Panc1 (cell line): Measurements from ENCODE around the gene CBX2. TPM values are rescaled to one million over a fixed set of nuclear protein-coding genes. Genes with fewer than 3 reads are reported as not detected.
A peak's percentile ranks its signal among the peaks of the same experiment; 100 is the strongest.

Experiments
- ATAC-seq: fragments of 200-7000 bp; cut with Tn5 transposase; 2 replicates; pipeline ENCODE4 v1.9.1; 2020; ENCODE audit warnings: mild to moderate bottlenecking, moderate library complexity
- BruUV-seq: library from RNA; stranded (reverse); fragments of 400-500 nt; replicated peaks from 2 replicates; lab custom pipeline; 2021; lab: Mats Ljungman, UMichigan
- CTCF ChIA-PET: fragments of 300-600 bp; sonication (Branson Sonifier 250); formaldehyde crosslinking; loops from one replicate; lab custom pipeline; 2022; ENCODE audit warnings: antibody characterized with exemption; lab: Charles Lee
- POLR2A ChIA-PET: fragments of 300-600 bp; sonication (Branson Sonifier 250); formaldehyde crosslinking; loops from one replicate; lab custom pipeline; 2022; ENCODE audit warnings: antibody characterized with exemption; lab: Charles Lee
- DNase-seq: peaks from one replicate; pipeline ENCODE4 v3.0.0-alpha.2; 2010; ENCODE audit warnings: low read depth, low spot score
- H3K27ac ChIP-seq: 2 replicates; pipeline ENCODE4 v1.5.1; 2011; ENCODE audit warnings: mild to moderate bottlenecking, low read length, inconsistent platforms
- H3K27me3 ChIP-seq: fragments of 200-500 bp; sonication (Bioruptor generic); 2 replicates; pipeline ENCODE4 v1.6.0; 2014; ENCODE audit warnings: low read length, inconsistent platforms; ENCODE audit not compliant: control insufficient read depth, insufficient read depth
- H3K36me3 ChIP-seq: fragments of 200-500 bp; sonication (Bioruptor generic); 2 replicates; pipeline ENCODE4 v1.5.1; 2014; ENCODE audit warnings: inconsistent platforms, mild to moderate bottlenecking, low read length, moderate library complexity; ENCODE audit not compliant: control insufficient read depth, insufficient read depth
- H3K4me1 ChIP-seq: 2 replicates; pipeline ENCODE4 v1.5.1; 2011; ENCODE audit warnings: inconsistent platforms, mild to moderate bottlenecking, low read length, moderate library complexity; ENCODE audit not compliant: control insufficient read depth, insufficient read depth
- H3K4me3 ChIP-seq, 2 experiments: 2 replicates each; pipeline ENCODE4 v1.5.1; 2011 to 2012; ENCODE audit warnings: low read depth in 2 of 2, low read length in 2 of 2, mild to moderate bottlenecking in 2 of 2, inconsistent platforms in 1 of 2, moderate library complexity in 1 of 2
- H3K9me3 ChIP-seq: fragments of 200-500 bp; sonication (Bioruptor generic); 2 replicates; pipeline ENCODE4 v1.5.1; 2014; ENCODE audit warnings: low read depth, mild to moderate bottlenecking, inconsistent platforms, low read length, moderate library complexity; ENCODE audit not compliant: control insufficient read depth, insufficient read depth
- POLR2AphosphoS5 ChIP-seq: IDR thresholded peaks from 2 replicates; pipeline ENCODE4 v1.6.1; 2012; ENCODE audit warnings: mild to moderate bottlenecking, low read depth, low read length, moderate library complexity
- SIN3A ChIP-seq: IDR thresholded peaks from 2 replicates; pipeline ENCODE4 v1.6.1; 2012; ENCODE audit warnings: low read depth, mild to moderate bottlenecking, low read length, moderate library complexity, borderline replicate concordance; ENCODE audit not compliant: insufficient read depth
- TCF7L2 ChIP-seq: IDR thresholded peaks from 2 replicates; pipeline ENCODE4 v1.6.1; 2011; ENCODE audit warnings: mild to moderate bottlenecking, low read depth, low read length, inconsistent platforms
- in situ Hi-C: cut with HindIII; loops from 2 replicates; pipeline ENCODE4 v1.10.0; 2016; ENCODE audit warnings: low sequenced_read_pairs, low pct_unique_long_range_greater_than_20kb
- intact Hi-C: fragments of 100-400 bp; cut with micrococcal nuclease; formaldehyde crosslinking; loops from one replicate; pipeline ENCODE4 v1.10.0; 2022; ENCODE audit not compliant: unreplicated experiment
- total RNA-seq: library from RNA; stranded (reverse); gene quantifications from one replicate; pipeline ENCODE4 v1.2.1, GENCODE V29; 2021; ENCODE audit not compliant: unreplicated experiment
- TF ChIP-seq, protein P1 (sequence below): fragments of 450-650 bp; IDR thresholded peaks from 2 replicates; pipeline ENCODE4 v1.5.1; 2017; ENCODE audit warnings: mild to moderate bottlenecking
- TF ChIP-seq, protein P2 (sequence below), 2 experiments: IDR thresholded peaks; 2 replicates each; pipeline ENCODE4 v1.6.1; 2011 to 2012; ENCODE audit warnings: low read depth in 2 of 2, control low read depth in 1 of 2, low read length in 1 of 2, mild to moderate bottlenecking in 1 of 2, moderate library complexity in 1 of 2; ENCODE audit not compliant: insufficient read depth in 1 of 2

Gene CBX2
- total RNA-seq, 1 experiment from 2014 or later = 9.0 TPM

DNA sequence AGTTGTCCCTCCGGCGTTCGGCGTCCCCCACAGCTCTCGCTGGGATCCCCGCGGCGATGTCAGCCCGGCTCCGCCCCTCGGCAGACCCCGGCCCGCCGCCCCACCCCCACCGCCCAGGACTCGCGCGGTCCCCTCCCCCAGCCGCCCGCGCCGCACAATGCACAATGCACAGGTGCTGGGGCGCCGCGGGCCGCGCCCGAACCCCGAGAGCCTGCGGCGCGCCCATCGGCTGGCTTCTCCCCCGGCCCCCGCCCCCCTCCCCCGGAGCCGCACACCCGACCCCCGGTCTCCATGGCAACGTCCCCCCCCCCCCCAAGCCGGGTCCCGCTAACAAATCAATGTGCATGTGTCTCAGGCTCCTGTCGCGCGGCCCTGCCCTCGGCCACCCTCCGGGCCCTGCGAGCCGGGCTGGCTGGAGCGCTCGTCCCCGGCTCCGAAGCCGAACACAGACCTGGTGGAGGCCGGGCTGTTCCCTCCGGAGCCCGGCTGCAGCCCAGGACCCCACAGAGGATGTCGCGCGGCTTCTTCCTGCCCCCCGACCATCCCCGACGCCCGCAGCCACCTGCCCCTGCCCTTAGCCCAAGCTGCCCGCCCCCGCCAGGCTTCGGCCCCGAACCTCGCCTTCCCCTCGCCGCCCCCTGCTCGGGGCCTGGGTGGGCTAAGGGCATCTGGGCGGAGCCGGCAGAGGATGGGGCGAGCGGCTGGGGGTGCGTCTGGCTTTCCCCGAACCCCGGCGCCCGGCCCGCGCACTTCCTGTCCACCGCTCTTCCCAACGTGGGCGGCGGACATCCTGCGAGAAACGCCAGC is 19.7 kb downstream of the CBX2 start:
- peak overlapping the region; percentile 41 to 82 for H3K4me3 ChIP-seq
- peak overlapping the region; percentile 34; the same call in 1 of the 2 replicates for H3K27ac ChIP-seq
- ChIA-PET POLR2A (interaction anchor here (0.6 to 1.0 kb wide), 4 partner anchors 8 to 695 kb away, joined by 3 to 12 read pairs (median 3); no protein-coding TSS in a partner anchor), CTCF (interaction anchor here (0.5 to 1.3 kb wide), 9 partner anchors 9 to 196 kb away, joined by 3 to 4 read pairs (median 3); no protein-coding TSS in a partner anchor)
- intact Hi-C loops = no loop called here
- in situ Hi-C loops = loop anchor here (25.0 kb wide), 1 partner anchor 190 kb away; no protein-coding TSS in a partner anchor
- peak; percentile 22 for ATAC-seq
- peaks cover 48% of the 10 kb centered on the region for H3K4me1 ChIP-seq
- peaks cover 3% of the 10 kb centered on the region; the same call in 1 of the 2 replicates for H3K36me3 ChIP-seq
- TF ChIP-seq POLR2AphosphoS5 = no peak
- TF ChIP-seq, protein P1, sequence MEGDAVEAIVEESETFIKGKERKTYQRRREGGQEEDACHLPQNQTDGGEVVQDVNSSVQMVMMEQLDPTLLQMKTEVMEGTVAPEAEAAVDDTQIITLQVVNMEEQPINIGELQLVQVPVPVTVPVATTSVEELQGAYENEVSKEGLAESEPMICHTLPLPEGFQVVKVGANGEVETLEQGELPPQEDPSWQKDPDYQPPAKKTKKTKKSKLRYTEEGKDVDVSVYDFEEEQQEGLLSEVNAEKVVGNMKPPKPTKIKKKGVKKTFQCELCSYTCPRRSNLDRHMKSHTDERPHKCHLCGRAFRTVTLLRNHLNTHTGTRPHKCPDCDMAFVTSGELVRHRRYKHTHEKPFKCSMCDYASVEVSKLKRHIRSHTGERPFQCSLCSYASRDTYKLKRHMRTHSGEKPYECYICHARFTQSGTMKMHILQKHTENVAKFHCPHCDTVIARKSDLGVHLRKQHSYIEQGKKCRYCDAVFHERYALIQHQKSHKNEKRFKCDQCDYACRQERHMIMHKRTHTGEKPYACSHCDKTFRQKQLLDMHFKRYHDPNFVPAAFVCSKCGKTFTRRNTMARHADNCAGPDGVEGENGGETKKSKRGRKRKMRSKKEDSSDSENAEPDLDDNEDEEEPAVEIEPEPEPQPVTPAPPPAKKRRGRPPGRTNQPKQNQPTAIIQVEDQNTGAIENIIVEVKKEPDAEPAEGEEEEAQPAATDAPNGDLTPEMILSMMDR = no peak
- TF ChIP-seq, protein P2, sequence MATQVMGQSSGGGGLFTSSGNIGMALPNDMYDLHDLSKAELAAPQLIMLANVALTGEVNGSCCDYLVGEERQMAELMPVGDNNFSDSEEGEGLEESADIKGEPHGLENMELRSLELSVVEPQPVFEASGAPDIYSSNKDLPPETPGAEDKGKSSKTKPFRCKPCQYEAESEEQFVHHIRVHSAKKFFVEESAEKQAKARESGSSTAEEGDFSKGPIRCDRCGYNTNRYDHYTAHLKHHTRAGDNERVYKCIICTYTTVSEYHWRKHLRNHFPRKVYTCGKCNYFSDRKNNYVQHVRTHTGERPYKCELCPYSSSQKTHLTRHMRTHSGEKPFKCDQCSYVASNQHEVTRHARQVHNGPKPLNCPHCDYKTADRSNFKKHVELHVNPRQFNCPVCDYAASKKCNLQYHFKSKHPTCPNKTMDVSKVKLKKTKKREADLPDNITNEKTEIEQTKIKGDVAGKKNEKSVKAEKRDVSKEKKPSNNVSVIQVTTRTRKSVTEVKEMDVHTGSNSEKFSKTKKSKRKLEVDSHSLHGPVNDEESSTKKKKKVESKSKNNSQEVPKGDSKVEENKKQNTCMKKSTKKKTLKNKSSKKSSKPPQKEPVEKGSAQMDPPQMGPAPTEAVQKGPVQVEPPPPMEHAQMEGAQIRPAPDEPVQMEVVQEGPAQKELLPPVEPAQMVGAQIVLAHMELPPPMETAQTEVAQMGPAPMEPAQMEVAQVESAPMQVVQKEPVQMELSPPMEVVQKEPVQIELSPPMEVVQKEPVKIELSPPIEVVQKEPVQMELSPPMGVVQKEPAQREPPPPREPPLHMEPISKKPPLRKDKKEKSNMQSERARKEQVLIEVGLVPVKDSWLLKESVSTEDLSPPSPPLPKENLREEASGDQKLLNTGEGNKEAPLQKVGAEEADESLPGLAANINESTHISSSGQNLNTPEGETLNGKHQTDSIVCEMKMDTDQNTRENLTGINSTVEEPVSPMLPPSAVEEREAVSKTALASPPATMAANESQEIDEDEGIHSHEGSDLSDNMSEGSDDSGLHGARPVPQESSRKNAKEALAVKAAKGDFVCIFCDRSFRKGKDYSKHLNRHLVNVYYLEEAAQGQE (IDR thresholded peaks at IDR 0.05; ENCODE audit: insufficient read depth in 1 of 2, low read depth in 2 of 2, low read length in 1 of 2) = no peak
- TF ChIP-seq SIN3A = no peak
- no peak for TF ChIP-seq TCF7L2
- BruUV-seq = no TSS peak
- no peaks in the 10 kb centered on the region for H3K9me3 ChIP-seq
- no peak for DNase-seq
- no peaks in the 10 kb centered on the region for H3K27me3 ChIP-seq

DNA sequence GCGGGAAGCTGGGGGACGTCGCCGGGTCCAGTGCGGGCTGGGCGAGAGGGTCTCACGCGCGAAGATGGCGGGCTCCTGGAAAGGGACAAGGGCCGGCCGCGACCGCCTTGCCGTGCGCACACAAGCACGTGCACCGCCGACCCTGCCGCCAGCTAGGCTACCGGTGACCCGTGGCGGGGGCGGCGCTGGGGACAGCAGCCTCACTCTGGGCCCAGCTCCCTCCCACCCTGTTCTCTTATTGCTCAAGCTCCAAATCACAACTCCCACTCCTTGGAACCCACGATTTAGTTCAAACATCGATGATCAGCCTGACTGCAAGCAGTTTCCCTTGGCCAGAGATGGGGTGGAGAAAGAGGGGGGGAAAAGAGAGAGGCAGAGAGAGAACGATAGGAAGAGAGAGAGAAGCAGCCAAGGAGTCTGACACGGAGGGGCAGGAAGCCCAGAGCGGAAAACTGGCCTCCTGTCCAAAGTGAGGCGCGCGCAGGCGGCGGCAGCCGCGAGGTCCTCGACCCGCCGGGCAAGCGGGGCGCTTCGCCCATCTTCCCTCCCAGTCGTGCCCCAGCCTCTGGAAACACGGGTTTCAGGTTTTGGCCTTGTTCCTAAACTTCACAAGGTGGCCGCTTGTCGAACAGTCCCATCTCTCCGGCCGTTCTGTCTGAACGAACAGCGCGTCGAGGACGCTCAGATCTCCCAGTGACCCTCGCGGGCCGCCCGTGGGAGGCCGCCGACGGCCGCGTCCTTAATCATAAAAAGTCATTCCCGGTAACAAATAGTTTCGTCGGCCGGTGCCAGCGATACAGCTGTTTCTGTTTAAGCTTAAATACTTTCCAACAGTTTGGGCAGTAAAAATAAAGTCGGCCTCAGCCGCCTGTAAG is 20.6 kb downstream of the CBX2 start:
- H3K4me1 ChIP-seq = peaks cover 48% of the 10 kb centered on the region
- in situ Hi-C loops (loop anchor here (25.0 kb wide), 1 partner anchor 189 kb away; no protein-coding TSS in a partner anchor), intact Hi-C loops (no loop called here)
- ATAC-seq (no peak), DNase-seq (no peak)
- BruUV-seq = no TSS peak
- ChIA-PET CTCF (interaction anchor here (0.7 kb wide), 2 partner anchors 34 to 53 kb away, joined by 3 read pairs; no protein-coding TSS in a partner anchor), POLR2A (no interaction called here)
- peak overlapping the region; percentile 40; the same call in 1 of the 2 replicates for H3K27ac ChIP-seq
- H3K36me3 ChIP-seq = peaks cover 3% of the 10 kb centered on the region; the same call in 1 of the 2 replicates
- no peaks in the 10 kb centered on the region for H3K9me3 ChIP-seq
- H3K4me3 ChIP-seq = no peak overlapping the region; a peak in 1 of 4 replicates
- TF ChIP-seq, protein P2 (IDR thresholded peaks at IDR 0.05; ENCODE audit: insufficient read depth in 1 of 2, low read depth in 2 of 2, low read length in 1 of 2) = no peak
- TF ChIP-seq, protein P1 = no peak
- TF ChIP-seq POLR2AphosphoS5 (no peak), TCF7L2 (no peak), SIN3A (no peak)
- no peaks in the 10 kb centered on the region for H3K27me3 ChIP-seq
